Raji (cell line): ENCODE results near the gene BAIAP3.

Experiments
- POLR2A ChIP-seq: IDR thresholded peaks from 2 replicates; pipeline ENCODE4 v1.6.1; 2011; ENCODE audit warnings: low read depth, low read length, control low read depth; ENCODE audit not compliant: insufficient read depth

BAIAP3 gene

GRCh38 chr16:1357906-1358566 is 24.6 kb downstream of the BAIAP3 start:
- TF ChIP-seq POLR2A: no peak

- no peak for TF ChIP-seq POLR2A
Measured at GRCh38 chr16:1361685-1362360, 28.4 kb downstream of the BAIAP3 start.

GRCh38 chr16:1362807-1363206 is 29.4 kb downstream of the BAIAP3 start:
- no peak for TF ChIP-seq POLR2A

- no peak for TF ChIP-seq POLR2A
Measured at GRCh38 chr16:1363501-1364041, 30.1 kb downstream of the BAIAP3 start.

GRCh38 chr16:1364510-1364909 is 31.1 kb downstream of the BAIAP3 start:
- no peak for TF ChIP-seq POLR2A

GRCh38 chr16:1366060-1366711 is 32.7 kb downstream of the BAIAP3 start:
- no peak for TF ChIP-seq POLR2A

- TF ChIP-seq POLR2A: no peak
Measured at GRCh38 chr16:1366712-1367299, 33.4 kb downstream of the BAIAP3 start.

GRCh38 chr16:1367486-1368174 is 34.2 kb downstream of the BAIAP3 start:
- TF ChIP-seq POLR2A: no peak

GRCh38 chr16:1371054-1371978 is 37.9 kb downstream of the BAIAP3 start:
- no peak for TF ChIP-seq POLR2A

GRCh38 chr16:1372292-1372950 is 39.0 kb downstream of the BAIAP3 start:
- no peak for TF ChIP-seq POLR2A

GRCh38 chr16:1374418-1375297 is 41.2 kb downstream of the BAIAP3 start:
- TF ChIP-seq POLR2A: no peak

GRCh38 chr16:1375298-1375640 is 41.8 kb downstream of the BAIAP3 start:
- TF ChIP-seq POLR2A: no peak
